Lower leg skin (tissue), 3 donors: ENCODE results near the gene WASHC2A.

Experiments
- CTCF ChIP-seq, 3 donors: fragments of 450-650 bp; IDR thresholded peaks; one replicate each; pipeline ENCODE4 v1.5.1; 2016; ENCODE audit warnings: antibody characterized with exemption in 3 of 3, mild to moderate bottlenecking in 3 of 3, moderate library complexity in 2 of 3
- POLR2A ChIP-seq, 2 donors: fragments of 450-650 bp; IDR thresholded peaks; one replicate each; pipeline ENCODE4 v1.6.1; 2016 to 2017; ENCODE audit warnings: antibody characterized with exemption in 2 of 2, mild to moderate bottlenecking in 1 of 2, moderate library complexity in 1 of 2

DNA sequence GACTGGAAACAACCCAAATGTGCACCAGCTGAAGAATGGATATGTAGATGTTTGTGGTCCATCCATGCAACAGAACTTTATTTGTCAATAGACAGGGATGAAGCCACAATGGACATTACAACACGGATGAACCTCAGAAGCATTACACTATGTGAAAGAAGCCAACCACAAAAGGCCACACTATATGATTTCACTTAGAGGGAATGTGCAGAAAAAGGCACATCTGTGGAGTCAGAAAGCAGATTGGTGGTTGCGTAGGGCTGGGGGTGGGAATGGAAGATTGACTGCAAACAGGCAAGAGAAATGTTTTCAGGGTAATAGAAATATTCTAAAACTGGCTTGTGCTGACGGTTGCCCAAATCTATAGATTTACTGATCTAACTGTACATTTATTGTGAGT is 34.3 kb upstream of the WASHC2A start:
- TF ChIP-seq CTCF (IDR thresholded peaks at IDR 0.05), result no peak
- TF ChIP-seq POLR2A (IDR thresholded peaks at IDR 0.05), result no peak
